Testis (tissue), 3 donors: ENCODE measurements around the gene ZNF319. TPM values are rescaled to one million over a fixed set of nuclear protein-coding genes. Genes with fewer than 3 reads are reported as not detected.
"Not testable (repeated sequence)": the region's sequence is repeated elsewhere in the genome, so short reads cannot be mapped to it uniquely, and the experiment has no call there.

Experiments
- DNase-seq: peaks from one replicate; pipeline ENCODE4 v3.0.0-alpha.2; 2019
- H3K27ac ChIP-seq, 2 donors: fragments of 200-600 bp; sonication (generic); one replicate each; pipeline ENCODE4 v1.5.1; 2019
- H3K27me3 ChIP-seq: fragments of 200-600 bp; sonication (generic); one replicate; pipeline ENCODE4 v1.5.1; 2019
- H3K36me3 ChIP-seq: fragments of 200-600 bp; sonication (generic); one replicate; pipeline ENCODE4 v1.5.1; 2017; ENCODE audit warnings: low read depth; ENCODE audit errors: missing control alignments
- H3K4me1 ChIP-seq: fragments of 200-600 bp; sonication (generic); one replicate; pipeline ENCODE4 v1.5.1; 2019
- H3K4me3 ChIP-seq, 2 donors: fragments of 200-600 bp; sonication (generic); one replicate each; pipeline ENCODE4 v1.5.1; 2017 to 2019
- H3K9me3 ChIP-seq: fragments of 200-600 bp; sonication (generic); one replicate; pipeline ENCODE4 v1.5.1; 2017
- POLR2A ChIP-seq: fragments of 450-650 bp; IDR thresholded peaks from one replicate; pipeline ENCODE4 v1.6.1; 2017; ENCODE audit warnings: antibody characterized with exemption, mild to moderate bottlenecking, moderate library complexity
- WGBS, 2 donors: methylation state at CpG; one replicate each; pipeline ENCODE4 v1.1.5; 2018; 5-methylcytosine and 5-hydroxymethylcytosine counted together
- intact Hi-C: fragments of 100-400 bp; cut with DNase I; formaldehyde crosslinking; loops from one replicate; pipeline ENCODE4 v1.15.1; 2023; ENCODE audit warnings: low total_unique reads
- polyA plus RNA-seq: library from polyadenylated mRNA; stranded (reverse); fragments of 350-450 nt; fragmentation: Illumina TruSeq; extraction: RNeasy Lipid Tissue Mini Kit (QIAGEN cat#74804); gene quantifications from one replicate; pipeline ENCODE4 v1.2.3, GENCODE V29; 2014; ENCODE audit warnings: low read depth, low replicate concordance; ENCODE audit not compliant: insufficient read depth
- total RNA-seq, 2 donors: library from RNA; depleted of rRNA; stranded (reverse); fragments of >200 nt; gene quantifications; one replicate each; pipeline ENCODE4 v1.2.3, GENCODE V29; 2016
- TF ChIP-seq, protein P1 (sequence below), 3 experiments: fragments of 450-650 bp in 2 of 3; fragments of 200-600 bp in 1 of 3; sonication (generic) in 1 of 3; IDR thresholded peaks; one replicate each; pipeline ENCODE4 v1.5.1; 2016 to 2019; ENCODE audit warnings: antibody characterized with exemption in 3 of 3, mild to moderate bottlenecking in 2 of 3, moderate library complexity in 1 of 3

The ZNF319 gene
- total and polyA plus RNA-seq, 3 donors from 2014 or later, result 10.4 to 12.1 (median 11.2) TPM

DNA sequence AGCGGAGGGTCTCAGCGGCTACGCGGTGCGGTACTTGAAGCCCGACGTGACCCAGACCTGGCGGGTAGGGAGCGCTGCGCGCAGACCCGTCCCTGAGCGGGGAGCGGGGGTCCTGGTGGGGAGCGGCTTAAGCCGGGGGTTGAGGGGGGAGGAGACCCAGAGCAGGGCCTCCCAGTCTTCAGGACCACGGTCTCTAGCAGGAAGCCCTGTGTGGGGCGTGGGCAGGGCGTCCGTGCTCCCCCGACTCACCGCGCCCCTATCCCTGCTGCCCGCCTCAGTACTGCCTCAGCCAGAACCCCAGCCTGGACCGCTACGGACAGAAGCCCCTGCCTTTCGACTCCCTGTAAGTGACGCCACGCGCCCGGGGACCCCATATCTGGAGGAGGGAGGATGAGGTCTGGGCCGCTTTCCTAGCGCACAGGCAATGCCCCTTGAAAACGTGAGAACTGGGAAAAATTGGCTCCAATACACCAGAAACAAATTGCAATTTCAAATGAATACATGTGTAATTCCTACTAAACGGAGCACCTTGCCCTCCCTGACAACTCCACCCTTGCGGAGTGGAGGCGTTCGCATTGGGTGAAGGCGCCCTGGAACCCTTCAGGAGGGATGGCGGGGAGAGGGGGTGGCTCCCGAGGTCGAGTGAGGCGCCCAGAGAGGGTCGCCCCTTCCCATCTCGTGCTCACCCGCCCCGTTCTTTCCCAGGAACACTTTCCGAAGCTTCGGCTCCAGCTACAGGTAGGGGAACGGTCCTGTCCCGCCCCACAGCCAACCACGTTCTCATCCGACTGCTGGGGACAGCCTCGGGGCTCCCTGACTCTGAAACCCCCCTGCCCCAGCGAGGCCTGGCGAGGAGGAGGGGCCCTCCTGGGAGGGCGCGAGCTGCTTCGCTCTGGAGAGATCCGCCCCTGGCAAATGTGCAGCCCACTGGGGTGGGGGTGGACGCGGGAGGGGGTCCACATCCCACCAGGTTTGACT, 15.0 kb downstream of the ZNF319 start:
- H3K4me1 ChIP-seq, result peaks cover 4% of the 10 kb centered on the region
- H3K36me3 ChIP-seq, result no peaks in the 10 kb centered on the region
- TF ChIP-seq POLR2A, result no peak
- TF ChIP-seq, protein P1, sequence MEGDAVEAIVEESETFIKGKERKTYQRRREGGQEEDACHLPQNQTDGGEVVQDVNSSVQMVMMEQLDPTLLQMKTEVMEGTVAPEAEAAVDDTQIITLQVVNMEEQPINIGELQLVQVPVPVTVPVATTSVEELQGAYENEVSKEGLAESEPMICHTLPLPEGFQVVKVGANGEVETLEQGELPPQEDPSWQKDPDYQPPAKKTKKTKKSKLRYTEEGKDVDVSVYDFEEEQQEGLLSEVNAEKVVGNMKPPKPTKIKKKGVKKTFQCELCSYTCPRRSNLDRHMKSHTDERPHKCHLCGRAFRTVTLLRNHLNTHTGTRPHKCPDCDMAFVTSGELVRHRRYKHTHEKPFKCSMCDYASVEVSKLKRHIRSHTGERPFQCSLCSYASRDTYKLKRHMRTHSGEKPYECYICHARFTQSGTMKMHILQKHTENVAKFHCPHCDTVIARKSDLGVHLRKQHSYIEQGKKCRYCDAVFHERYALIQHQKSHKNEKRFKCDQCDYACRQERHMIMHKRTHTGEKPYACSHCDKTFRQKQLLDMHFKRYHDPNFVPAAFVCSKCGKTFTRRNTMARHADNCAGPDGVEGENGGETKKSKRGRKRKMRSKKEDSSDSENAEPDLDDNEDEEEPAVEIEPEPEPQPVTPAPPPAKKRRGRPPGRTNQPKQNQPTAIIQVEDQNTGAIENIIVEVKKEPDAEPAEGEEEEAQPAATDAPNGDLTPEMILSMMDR (IDR thresholded peaks at IDR 0.05), result no peak
- H3K27me3 ChIP-seq, result no peaks in the 10 kb centered on the region
- H3K9me3 ChIP-seq, result no peaks in the 10 kb centered on the region
- H3K4me3 ChIP-seq, result peak overlapping the region; percentile 44 to 62
- DNase-seq, result no peak
- WGBS, 2 donors, result 21 to 31% methylated on average over 38 to 62 of the region's 62 CpGs
- intact Hi-C loops, result no loop called here
- H3K27ac ChIP-seq, result no peak overlapping the region

DNA sequence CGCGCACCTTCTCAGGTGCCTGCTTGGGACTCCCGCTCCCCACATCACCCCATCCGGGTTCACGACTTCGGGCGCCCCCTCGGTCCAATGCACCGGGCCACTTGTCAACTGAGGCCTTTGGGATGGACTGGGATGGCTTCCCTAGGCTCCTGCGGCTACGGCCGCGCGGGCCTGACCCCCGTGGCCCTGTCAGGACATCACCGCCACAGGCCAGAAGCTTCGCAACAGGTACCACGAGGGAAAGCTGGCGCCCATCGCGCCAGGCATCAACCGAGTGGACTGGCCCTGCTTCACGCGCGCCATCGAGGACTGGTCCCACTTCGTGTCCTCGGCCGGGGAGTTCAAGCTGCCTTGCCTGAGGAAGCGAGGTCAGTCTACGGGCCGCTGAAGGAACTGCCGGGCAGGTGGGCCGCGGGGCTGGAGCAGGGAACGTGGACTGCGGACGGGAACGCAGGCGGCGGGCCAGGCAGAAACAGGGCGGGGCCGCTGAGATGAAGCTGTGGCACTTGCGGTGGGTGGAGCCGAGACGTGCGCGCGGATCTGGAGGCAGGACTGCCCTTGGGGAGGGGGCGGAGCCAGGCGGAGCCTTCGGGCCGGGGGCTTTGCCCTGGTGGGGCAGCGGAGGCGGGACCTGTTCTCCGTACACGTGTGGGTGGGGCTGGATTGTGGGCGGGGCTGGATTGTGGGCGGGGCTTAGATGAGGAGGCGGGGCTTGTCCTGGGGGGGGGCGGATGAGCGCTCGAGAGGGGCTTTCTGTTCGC, 15.8 kb downstream of the ZNF319 start:
- intact Hi-C loops, result no loop called here
- DNase-seq, result peak; percentile 90
- Histone ChIP-seq H3K36me3 (no peaks in the 10 kb centered on the region), H3K4me3 (peak overlapping the region; percentile 44 to 62), H3K9me3 (no peaks in the 10 kb centered on the region), H3K27me3 (no peaks in the 10 kb centered on the region), H3K4me1 (peaks cover 4% of the 10 kb centered on the region), H3K27ac (no peak overlapping the region)
- WGBS, 2 donors, result 7 to 14% methylated on average over 32 to 64 of the region's 64 CpGs
- no peak for TF ChIP-seq POLR2A
- TF ChIP-seq, protein P1 (IDR thresholded peaks at IDR 0.05), result no peak

DNA sequence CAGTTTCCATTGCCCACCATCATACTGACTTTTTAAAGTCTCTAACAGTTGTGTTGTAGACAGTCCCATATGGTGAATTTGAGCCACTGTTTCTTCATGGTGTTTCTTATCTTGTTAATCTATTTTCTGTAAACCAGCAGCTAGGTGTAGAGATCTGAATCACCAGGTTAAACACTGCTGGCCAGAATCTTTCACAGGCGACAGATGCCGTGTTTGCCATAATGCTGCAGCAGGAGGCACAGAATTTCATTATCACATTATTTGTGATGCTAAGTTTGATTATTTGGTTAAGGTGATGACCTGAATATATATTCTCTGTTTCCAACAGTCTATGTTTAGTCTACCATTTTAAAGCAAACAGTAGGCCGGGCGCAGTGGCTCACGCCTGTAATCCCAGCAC, 18.1 kb downstream of the ZNF319 start:
- TF ChIP-seq POLR2A, result no peak
- H3K36me3 ChIP-seq, result no peaks in the 10 kb centered on the region
- no peak overlapping the region for H3K4me3 ChIP-seq
- intact Hi-C loops, result no loop called here
- DNase-seq, result no peak
- H3K27me3 ChIP-seq, result no peaks in the 10 kb centered on the region
- 86 to 90% methylated on average over 5 of the region's 5 CpGs for WGBS, 2 donors
- no peak overlapping the region for H3K27ac ChIP-seq
- no peaks in the 10 kb centered on the region for H3K9me3 ChIP-seq
- peaks cover 4% of the 10 kb centered on the region for H3K4me1 ChIP-seq

DNA sequence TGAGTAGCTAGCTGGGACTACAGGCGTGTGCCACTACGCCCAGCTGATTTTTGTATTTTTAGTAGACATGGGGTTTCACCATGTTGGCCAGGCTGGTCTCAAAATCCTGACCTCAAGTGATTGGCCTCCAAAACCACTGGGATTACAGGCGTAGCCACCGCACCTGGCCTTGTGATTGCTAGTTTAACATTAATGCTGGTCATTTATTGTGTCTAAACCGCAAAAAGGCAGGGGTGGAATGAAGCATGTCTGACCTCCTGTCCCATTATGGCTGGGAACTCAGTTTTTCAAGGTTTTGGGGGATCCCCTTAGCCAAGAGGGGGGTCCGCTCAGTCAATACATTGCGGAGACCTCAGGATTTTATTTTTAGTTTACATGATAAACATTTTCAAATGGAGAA, 18.8 kb downstream of the ZNF319 start:
- TF ChIP-seq POLR2A, result no peak
- TF ChIP-seq, protein P1 (IDR thresholded peaks at IDR 0.05), result no peak
- Histone ChIP-seq H3K27ac (no peak overlapping the region), H3K4me3 (no peak overlapping the region), H3K4me1 (peaks cover 4% of the 10 kb centered on the region), H3K36me3 (no peaks in the 10 kb centered on the region), H3K9me3 (no peaks in the 10 kb centered on the region), H3K27me3 (no peaks in the 10 kb centered on the region)
- intact Hi-C loops, result no loop called here
- no peak for DNase-seq
- 88 to 95% methylated on average over 7 of the region's 7 CpGs for WGBS, 2 donors

DNA sequence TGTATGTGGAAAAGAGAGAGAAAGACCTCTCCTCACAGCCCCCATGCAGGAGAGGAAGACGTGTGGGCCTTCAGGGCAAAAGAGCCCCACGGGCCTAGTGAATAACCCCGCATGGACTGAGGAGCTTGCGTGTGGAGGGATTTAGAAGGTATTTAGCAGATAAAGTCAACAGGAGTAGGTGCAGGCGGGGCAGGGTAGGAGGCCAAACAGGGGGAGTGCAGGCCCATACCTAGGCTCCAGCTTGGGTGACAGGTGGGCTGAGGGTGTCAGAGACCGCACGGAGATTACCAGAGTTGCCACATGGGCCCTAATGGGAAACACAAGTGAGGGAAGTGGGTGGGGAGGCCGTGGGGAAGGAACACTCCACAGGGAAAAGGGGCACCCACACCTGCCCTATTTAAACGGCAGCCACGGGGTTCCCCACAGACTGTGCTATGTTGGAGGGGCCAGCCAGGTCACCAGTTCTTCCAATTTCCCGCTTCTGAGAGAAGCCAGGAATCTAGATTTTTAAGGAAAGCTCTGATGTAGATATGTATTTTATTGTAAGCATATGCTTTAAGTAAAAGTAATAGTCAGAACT, 21.4 kb downstream of the ZNF319 start:
- intact Hi-C loops, result no loop called here
- no peaks in the 10 kb centered on the region for H3K27me3 ChIP-seq
- TF ChIP-seq, protein P1 (IDR thresholded peaks at IDR 0.05), result no peak
- no peak for TF ChIP-seq POLR2A
- WGBS, 2 donors, result 85 to 87% methylated on average over 11 of the region's 11 CpGs
- no peak for DNase-seq
- H3K27ac ChIP-seq, result no peak overlapping the region
- no peak overlapping the region for H3K4me3 ChIP-seq
- H3K4me1 ChIP-seq, result peaks cover 6% of the 10 kb centered on the region
- no peaks in the 10 kb centered on the region for H3K9me3 ChIP-seq
- no peaks in the 10 kb centered on the region for H3K36me3 ChIP-seq

DNA sequence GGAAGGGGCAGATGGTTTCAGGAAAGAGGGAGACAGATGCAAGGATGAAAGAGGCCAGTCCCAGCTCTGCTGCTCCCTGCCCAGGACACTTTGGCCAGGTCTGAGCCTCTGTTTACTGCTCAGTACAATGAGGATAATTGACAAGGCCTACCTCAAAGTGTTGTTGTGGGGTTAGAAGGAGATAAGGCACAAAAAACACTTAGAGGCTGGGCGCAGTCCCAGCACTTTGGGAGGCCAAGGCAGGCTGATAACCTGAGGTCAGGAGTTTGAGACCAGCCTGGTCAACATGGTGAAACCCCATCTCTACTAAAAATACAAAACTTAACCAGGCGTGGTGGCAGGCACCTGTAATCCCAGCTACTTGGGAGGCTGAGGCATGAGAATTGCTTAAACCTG, 22.4 kb downstream of the ZNF319 start:
- intact Hi-C loops, H3K27ac ChIP-seq: not testable (repeated sequence)
- WGBS, 2 donors, result 93 to 100% methylated on average over 2 of the region's 2 CpGs

More for the DNA sequence above, 22.4 kb downstream of the ZNF319 start:
- not testable (repeated sequence) for H3K4me3 ChIP-seq, DNase-seq, H3K9me3 ChIP-seq, H3K36me3 ChIP-seq, H3K27me3 ChIP-seq, H3K4me1 ChIP-seq
